Retinal pigment epithelial cell (primary cell): Measurements from ENCODE around the gene SELENBP1.
A peak's percentile ranks its signal among the peaks of the same experiment; 100 is the strongest.

Experiments
- DNase-seq: peaks from one replicate; pipeline ENCODE4 v3.0.0-alpha.2; 2010; ENCODE audit warnings: low read depth
- H3K4me3 ChIP-seq: 2 replicates; pipeline ENCODE4 v1.5.1; 2011; ENCODE audit warnings: mild to moderate bottlenecking, low read length, control low read depth, moderate library complexity
- CTCF ChIP-seq: conservative IDR thresholded peaks from 2 replicates; pipeline ENCODE4 v1.5.1; 2011; ENCODE audit warnings: low read depth, low read length, control low read depth, inconsistent platforms

Gene SELENBP1

GRCh38 chr1:151327223-151327902 is 45.1 kb downstream of the SELENBP1 start, which contains the start of gene PI4KB:
Gene PI4KB (minus strand): TSS chr1:151327416. CDS start chr1:151316481, 10,935 bp downstream.
- DNase-seq = peak; percentile 94
- no peak for TF ChIP-seq CTCF
- H3K4me3 ChIP-seq = peak within 1 kb of the TSS; percentile 89

- no peak for DNase-seq
- peak overlapping the region; percentile 89 for H3K4me3 ChIP-seq
- no peak for TF ChIP-seq CTCF
These were observed 45.8 kb downstream of the SELENBP1 start for GRCh38 chr1:151326619-151327222.

- no peak for DNase-seq
- H3K4me3 ChIP-seq = peak overlapping the region; percentile 89
These were observed 46.7 kb downstream of the SELENBP1 start for GRCh38 chr1:151325646-151326429.

GRCh38 chr1:151325231-151325630 is 47.3 kb downstream of the SELENBP1 start:
- no peak for TF ChIP-seq CTCF
- H3K4me3 ChIP-seq = no peak overlapping the region
- DNase-seq = no peak

More at GRCh38 chr1:151325646-151326429, 46.7 kb downstream of the SELENBP1 start:
- no peak for TF ChIP-seq CTCF

GRCh38 chr1:151324390-151324930 is 48.0 kb downstream of the SELENBP1 start:
- no peak overlapping the region for H3K4me3 ChIP-seq
- no peak for TF ChIP-seq CTCF
- no peak for DNase-seq

GRCh38 chr1:151318975-151319374 is 53.5 kb downstream of the SELENBP1 start:
- H3K4me3 ChIP-seq = no peak overlapping the region
- peak; percentile 43 for DNase-seq
- TF ChIP-seq CTCF = no peak
